ENCODE measurements around the gene SLC4A2. TPM values are rescaled to one million over a fixed set of nuclear protein-coding genes. Genes with fewer than 3 reads are reported as not detected.

The SLC4A2 gene
- total RNA-seq, 4 donors from 2014 or later = 31.9 to 78.7 (median 59.7) TPM

- Histone ChIP-seq H3K27ac (no peak overlapping the region), H3K4me1 (peaks cover 26% of the 10 kb centered on the region), H3K36me3 (no peaks in the 10 kb centered on the region), H3K9me3 (no peaks in the 10 kb centered on the region), H3K27me3 (no peaks in the 10 kb centered on the region), H3K4me3 (no peak overlapping the region)
- DNase-seq (ENCODE audit: low spot score in 2 of 2) = peak in 1 of 2 donors; percentile 56
- 65% methylated on average over 17 of the region's 20 CpGs for WGBS
- TF ChIP-seq POLR2A (IDR thresholded peaks at IDR 0.05) (no peak), POLR2AphosphoS5 (IDR thresholded peaks at IDR 0.05) (no peak), CTCF (IDR thresholded peaks at IDR 0.05) (no peak), EP300 (IDR thresholded peaks at IDR 0.05) (no peak)
Measured at GRCh38 chr7:151099486-151100211, 40.3 kb downstream of the SLC4A2 start.

- H3K4me1 ChIP-seq = peaks cover 29% of the 10 kb centered on the region
- no peak overlapping the region for H3K4me3 ChIP-seq
- no peaks in the 10 kb centered on the region for H3K27me3 ChIP-seq
- no peaks in the 10 kb centered on the region for H3K36me3 ChIP-seq
- DNase-seq (ENCODE audit: low spot score in 2 of 2) = peak in 1 of 2 donors; percentile 59
- TF ChIP-seq EP300 (IDR thresholded peaks at IDR 0.05) (no peak), POLR2AphosphoS5 (IDR thresholded peaks at IDR 0.05) (no peak), CTCF (IDR thresholded peaks at IDR 0.05) (no peak), POLR2A (IDR thresholded peaks at IDR 0.05) (no peak)
- H3K27ac ChIP-seq = no peak overlapping the region
- WGBS = 98% methylated on average over 7 of the region's 10 CpGs
- no peaks in the 10 kb centered on the region for H3K9me3 ChIP-seq
Measured at GRCh38 chr7:151100921-151101320, 41.5 kb downstream of the SLC4A2 start.

- peaks cover 29% of the 10 kb centered on the region for H3K4me1 ChIP-seq
- H3K36me3 ChIP-seq = no peaks in the 10 kb centered on the region
- no peak overlapping the region for H3K4me3 ChIP-seq
- H3K27ac ChIP-seq = no peak overlapping the region
- no peaks in the 10 kb centered on the region for H3K27me3 ChIP-seq
- no peak for DNase-seq (ENCODE audit: low spot score in 2 of 2)
- no peak for TF ChIP-seq CTCF (IDR thresholded peaks at IDR 0.05)
- TF ChIP-seq EP300 (IDR thresholded peaks at IDR 0.05) = no peak
- TF ChIP-seq POLR2A (IDR thresholded peaks at IDR 0.05) = no peak
- no peak for TF ChIP-seq POLR2AphosphoS5 (IDR thresholded peaks at IDR 0.05)
- no peaks in the 10 kb centered on the region for H3K9me3 ChIP-seq
- WGBS = 80% methylated on average over 13 of the region's 24 CpGs
Measured at GRCh38 chr7:151101621-151102396, 42.4 kb downstream of the SLC4A2 start.

- 78% methylated on average over 3 of the region's 3 CpGs for WGBS
- TF ChIP-seq CTCF (IDR thresholded peaks at IDR 0.05) (no peak), EP300 (IDR thresholded peaks at IDR 0.05) (no peak), POLR2AphosphoS5 (IDR thresholded peaks at IDR 0.05) (no peak), POLR2A (IDR thresholded peaks at IDR 0.05) (no peak)
- Histone ChIP-seq H3K27ac (no peak overlapping the region), H3K4me3 (no peak overlapping the region), H3K9me3 (no peaks in the 10 kb centered on the region), H3K36me3 (no peaks in the 10 kb centered on the region), H3K4me1 (peaks cover 29% of the 10 kb centered on the region), H3K27me3 (no peaks in the 10 kb centered on the region)
- DNase-seq (ENCODE audit: low spot score in 2 of 2) = no peak
Measured at GRCh38 chr7:151102991-151103390, 43.6 kb downstream of the SLC4A2 start.

- no peak overlapping the region for H3K4me3 ChIP-seq
- H3K36me3 ChIP-seq = no peaks in the 10 kb centered on the region
- TF ChIP-seq EP300 (IDR thresholded peaks at IDR 0.05) (no peak), CTCF (IDR thresholded peaks at IDR 0.05) (no peak), POLR2AphosphoS5 (IDR thresholded peaks at IDR 0.05) (no peak), POLR2A (IDR thresholded peaks at IDR 0.05) (no peak)
- no peak for DNase-seq (ENCODE audit: low spot score in 2 of 2)
- no peaks in the 10 kb centered on the region for H3K27me3 ChIP-seq
- peaks cover 29% of the 10 kb centered on the region for H3K4me1 ChIP-seq
- no peak overlapping the region for H3K27ac ChIP-seq
- 86% methylated on average over 12 of the region's 12 CpGs for WGBS
- H3K9me3 ChIP-seq = no peaks in the 10 kb centered on the region
Measured at GRCh38 chr7:151103973-151104372, 44.6 kb downstream of the SLC4A2 start.
